HL-60 (cell line): ENCODE measurements around the gene GINM1.

Source experiments
- CTCF ChIP-seq: IDR thresholded peaks from one replicate; pipeline ENCODE4 v1.5.1; 2011; ENCODE audit warnings: low read length, control low read depth, inconsistent platforms; ENCODE audit not compliant: insufficient read depth
- TF ChIP-seq, protein P1 (sequence below): IDR thresholded peaks from 2 replicates; pipeline ENCODE4 v1.6.1; 2012; ENCODE audit warnings: low read depth; ENCODE audit not compliant: insufficient replicate concordance

- TF ChIP-seq CTCF, result no peak
- TF ChIP-seq, protein P1, sequence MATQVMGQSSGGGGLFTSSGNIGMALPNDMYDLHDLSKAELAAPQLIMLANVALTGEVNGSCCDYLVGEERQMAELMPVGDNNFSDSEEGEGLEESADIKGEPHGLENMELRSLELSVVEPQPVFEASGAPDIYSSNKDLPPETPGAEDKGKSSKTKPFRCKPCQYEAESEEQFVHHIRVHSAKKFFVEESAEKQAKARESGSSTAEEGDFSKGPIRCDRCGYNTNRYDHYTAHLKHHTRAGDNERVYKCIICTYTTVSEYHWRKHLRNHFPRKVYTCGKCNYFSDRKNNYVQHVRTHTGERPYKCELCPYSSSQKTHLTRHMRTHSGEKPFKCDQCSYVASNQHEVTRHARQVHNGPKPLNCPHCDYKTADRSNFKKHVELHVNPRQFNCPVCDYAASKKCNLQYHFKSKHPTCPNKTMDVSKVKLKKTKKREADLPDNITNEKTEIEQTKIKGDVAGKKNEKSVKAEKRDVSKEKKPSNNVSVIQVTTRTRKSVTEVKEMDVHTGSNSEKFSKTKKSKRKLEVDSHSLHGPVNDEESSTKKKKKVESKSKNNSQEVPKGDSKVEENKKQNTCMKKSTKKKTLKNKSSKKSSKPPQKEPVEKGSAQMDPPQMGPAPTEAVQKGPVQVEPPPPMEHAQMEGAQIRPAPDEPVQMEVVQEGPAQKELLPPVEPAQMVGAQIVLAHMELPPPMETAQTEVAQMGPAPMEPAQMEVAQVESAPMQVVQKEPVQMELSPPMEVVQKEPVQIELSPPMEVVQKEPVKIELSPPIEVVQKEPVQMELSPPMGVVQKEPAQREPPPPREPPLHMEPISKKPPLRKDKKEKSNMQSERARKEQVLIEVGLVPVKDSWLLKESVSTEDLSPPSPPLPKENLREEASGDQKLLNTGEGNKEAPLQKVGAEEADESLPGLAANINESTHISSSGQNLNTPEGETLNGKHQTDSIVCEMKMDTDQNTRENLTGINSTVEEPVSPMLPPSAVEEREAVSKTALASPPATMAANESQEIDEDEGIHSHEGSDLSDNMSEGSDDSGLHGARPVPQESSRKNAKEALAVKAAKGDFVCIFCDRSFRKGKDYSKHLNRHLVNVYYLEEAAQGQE, result no peak
These were observed 14.7 kb downstream of the GINM1 start for GRCh38 chr6:149580880-149581279.
